ENCODE data around the gene CHRNA9. TPM values are rescaled to one million over a fixed set of nuclear protein-coding genes. Genes with fewer than 3 reads are reported as not detected.

Gene CHRNA9
- total RNA-seq, 1 experiment from 2014 or later: not detected

DNA sequence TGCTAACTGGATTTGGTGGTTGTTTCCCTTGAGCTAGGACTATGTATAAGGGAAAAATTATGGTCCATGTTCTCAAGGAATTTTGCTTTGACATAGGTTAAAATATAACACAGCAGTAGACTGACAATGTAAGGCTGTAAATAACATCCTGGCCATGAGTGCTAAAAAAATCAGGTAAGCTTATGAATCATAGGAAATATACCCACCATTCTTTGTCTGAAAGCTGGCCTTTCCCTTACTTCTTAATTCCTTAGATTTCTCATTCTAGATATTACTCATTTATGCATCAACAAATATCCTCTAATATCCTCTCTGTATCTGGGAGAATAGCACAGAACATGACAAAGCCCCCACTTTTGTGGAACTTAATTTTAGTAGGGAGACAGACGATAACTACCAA, 6.8 kb upstream of the CHRNA9 start:
- TF ChIP-seq TCF7L2 (IDR thresholded peaks at IDR 0.05; ENCODE audit: low read depth, low read length) (no peak), POLR2AphosphoS5 (IDR thresholded peaks at IDR 0.05; ENCODE audit: low read depth, low read length) (no peak), SIN3A (IDR thresholded peaks at IDR 0.05; ENCODE audit: borderline replicate concordance, insufficient read depth, low read depth, low read length) (no peak)
- TF ChIP-seq, protein P1, sequence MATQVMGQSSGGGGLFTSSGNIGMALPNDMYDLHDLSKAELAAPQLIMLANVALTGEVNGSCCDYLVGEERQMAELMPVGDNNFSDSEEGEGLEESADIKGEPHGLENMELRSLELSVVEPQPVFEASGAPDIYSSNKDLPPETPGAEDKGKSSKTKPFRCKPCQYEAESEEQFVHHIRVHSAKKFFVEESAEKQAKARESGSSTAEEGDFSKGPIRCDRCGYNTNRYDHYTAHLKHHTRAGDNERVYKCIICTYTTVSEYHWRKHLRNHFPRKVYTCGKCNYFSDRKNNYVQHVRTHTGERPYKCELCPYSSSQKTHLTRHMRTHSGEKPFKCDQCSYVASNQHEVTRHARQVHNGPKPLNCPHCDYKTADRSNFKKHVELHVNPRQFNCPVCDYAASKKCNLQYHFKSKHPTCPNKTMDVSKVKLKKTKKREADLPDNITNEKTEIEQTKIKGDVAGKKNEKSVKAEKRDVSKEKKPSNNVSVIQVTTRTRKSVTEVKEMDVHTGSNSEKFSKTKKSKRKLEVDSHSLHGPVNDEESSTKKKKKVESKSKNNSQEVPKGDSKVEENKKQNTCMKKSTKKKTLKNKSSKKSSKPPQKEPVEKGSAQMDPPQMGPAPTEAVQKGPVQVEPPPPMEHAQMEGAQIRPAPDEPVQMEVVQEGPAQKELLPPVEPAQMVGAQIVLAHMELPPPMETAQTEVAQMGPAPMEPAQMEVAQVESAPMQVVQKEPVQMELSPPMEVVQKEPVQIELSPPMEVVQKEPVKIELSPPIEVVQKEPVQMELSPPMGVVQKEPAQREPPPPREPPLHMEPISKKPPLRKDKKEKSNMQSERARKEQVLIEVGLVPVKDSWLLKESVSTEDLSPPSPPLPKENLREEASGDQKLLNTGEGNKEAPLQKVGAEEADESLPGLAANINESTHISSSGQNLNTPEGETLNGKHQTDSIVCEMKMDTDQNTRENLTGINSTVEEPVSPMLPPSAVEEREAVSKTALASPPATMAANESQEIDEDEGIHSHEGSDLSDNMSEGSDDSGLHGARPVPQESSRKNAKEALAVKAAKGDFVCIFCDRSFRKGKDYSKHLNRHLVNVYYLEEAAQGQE (IDR thresholded peaks at IDR 0.05; ENCODE audit: insufficient read depth in 1 of 2, low read depth in 2 of 2, low read length in 1 of 2): no peak
- TF ChIP-seq, protein P2, sequence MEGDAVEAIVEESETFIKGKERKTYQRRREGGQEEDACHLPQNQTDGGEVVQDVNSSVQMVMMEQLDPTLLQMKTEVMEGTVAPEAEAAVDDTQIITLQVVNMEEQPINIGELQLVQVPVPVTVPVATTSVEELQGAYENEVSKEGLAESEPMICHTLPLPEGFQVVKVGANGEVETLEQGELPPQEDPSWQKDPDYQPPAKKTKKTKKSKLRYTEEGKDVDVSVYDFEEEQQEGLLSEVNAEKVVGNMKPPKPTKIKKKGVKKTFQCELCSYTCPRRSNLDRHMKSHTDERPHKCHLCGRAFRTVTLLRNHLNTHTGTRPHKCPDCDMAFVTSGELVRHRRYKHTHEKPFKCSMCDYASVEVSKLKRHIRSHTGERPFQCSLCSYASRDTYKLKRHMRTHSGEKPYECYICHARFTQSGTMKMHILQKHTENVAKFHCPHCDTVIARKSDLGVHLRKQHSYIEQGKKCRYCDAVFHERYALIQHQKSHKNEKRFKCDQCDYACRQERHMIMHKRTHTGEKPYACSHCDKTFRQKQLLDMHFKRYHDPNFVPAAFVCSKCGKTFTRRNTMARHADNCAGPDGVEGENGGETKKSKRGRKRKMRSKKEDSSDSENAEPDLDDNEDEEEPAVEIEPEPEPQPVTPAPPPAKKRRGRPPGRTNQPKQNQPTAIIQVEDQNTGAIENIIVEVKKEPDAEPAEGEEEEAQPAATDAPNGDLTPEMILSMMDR (IDR thresholded peaks at IDR 0.05): no peak
- ATAC-seq (no peak), DNase-seq (ENCODE audit: low read depth, low spot score) (no peak)
- peaks cover 3% of the 10 kb centered on the region; the same call in 1 of the 2 replicates for H3K4me1 ChIP-seq (ENCODE audit: control insufficient read depth, insufficient read depth, low read length)
- POLR2A ChIA-PET: interaction anchor here (0.6 kb wide), 1 partner anchor 113 kb away, joined by 6 read pairs; no protein-coding TSS in a partner anchor
- H3K27ac ChIP-seq (ENCODE audit: low read length): no peak overlapping the region; the same call in 1 of the 2 replicates
- no TSS peak for BruUV-seq (replicated peaks)
- no peaks in the 10 kb centered on the region for H3K27me3 ChIP-seq (ENCODE audit: control insufficient read depth, insufficient read depth, low read length)
- in situ Hi-C loops (cut with HindIII; ENCODE audit: low pct_unique_long_range_greater_than_20kb, low sequenced_read_pairs) (no loop called here), intact Hi-C loops (cut with micrococcal nuclease; ENCODE audit: unreplicated experiment) (no loop called here)
- H3K4me3 ChIP-seq (ENCODE audit: low read depth in 2 of 2, low read length in 2 of 2): no peak overlapping the region
- CTCF ChIA-PET: no interaction called here
- no peaks in the 10 kb centered on the region for H3K9me3 ChIP-seq (ENCODE audit: control insufficient read depth, insufficient read depth, low read depth, low read length)
- H3K36me3 ChIP-seq (ENCODE audit: control insufficient read depth, insufficient read depth, low read length): no peaks in the 10 kb centered on the region

DNA sequence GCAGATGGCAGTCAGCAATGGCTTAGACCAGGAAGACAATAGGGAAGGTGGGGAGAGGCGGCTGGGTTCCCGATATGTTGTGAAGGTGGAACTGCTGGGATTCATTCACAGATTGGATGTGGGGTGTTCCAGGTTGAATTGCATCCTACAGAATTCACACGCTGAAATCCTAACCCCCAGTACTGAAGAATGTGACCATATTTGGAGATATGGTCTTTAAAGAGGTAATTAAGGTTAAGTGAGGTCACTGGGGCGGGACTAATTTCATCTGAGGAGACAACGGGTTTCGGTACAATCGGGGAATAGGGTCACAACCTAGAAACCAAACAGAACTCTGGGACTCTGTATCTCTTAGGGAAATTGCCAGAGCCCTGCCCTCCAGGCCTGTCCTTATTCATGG, 5.3 kb upstream of the CHRNA9 start:
- ATAC-seq (no peak), DNase-seq (ENCODE audit: low read depth, low spot score) (no peak)
- intact Hi-C loops (cut with micrococcal nuclease; ENCODE audit: unreplicated experiment) (no loop called here), in situ Hi-C loops (cut with HindIII; ENCODE audit: low pct_unique_long_range_greater_than_20kb, low sequenced_read_pairs) (no loop called here)
- ChIA-PET CTCF (no interaction called here), POLR2A (no interaction called here)
- Histone ChIP-seq H3K27me3 (ENCODE audit: control insufficient read depth, insufficient read depth, low read length) (no peaks in the 10 kb centered on the region), H3K9me3 (ENCODE audit: control insufficient read depth, insufficient read depth, low read depth, low read length) (no peaks in the 10 kb centered on the region), H3K4me3 (ENCODE audit: low read depth in 2 of 2, low read length in 2 of 2) (no peak overlapping the region), H3K4me1 (ENCODE audit: control insufficient read depth, insufficient read depth, low read length) (no peaks in the 10 kb centered on the region), H3K36me3 (ENCODE audit: control insufficient read depth, insufficient read depth, low read length) (no peaks in the 10 kb centered on the region), H3K27ac (ENCODE audit: low read length) (no peak overlapping the region)
- no TSS peak for BruUV-seq (replicated peaks)
- TF ChIP-seq TCF7L2 (IDR thresholded peaks at IDR 0.05; ENCODE audit: low read depth, low read length) (no peak), SIN3A (IDR thresholded peaks at IDR 0.05; ENCODE audit: borderline replicate concordance, insufficient read depth, low read depth, low read length) (no peak), POLR2AphosphoS5 (IDR thresholded peaks at IDR 0.05; ENCODE audit: low read depth, low read length) (no peak)
- TF ChIP-seq, protein P2 (IDR thresholded peaks at IDR 0.05): no peak
- TF ChIP-seq, protein P1 (IDR thresholded peaks at IDR 0.05; ENCODE audit: insufficient read depth in 1 of 2, low read depth in 2 of 2, low read length in 1 of 2): no peak
